ENCODE data around the gene GPRC5A. TPM values are rescaled to one million over a fixed set of nuclear protein-coding genes. Genes with fewer than 3 reads are reported as not detected.

Gene GPRC5A
- total RNA-seq, 2 experiments from 2014 or later: 0.14 to 0.35 TPM

DNA sequence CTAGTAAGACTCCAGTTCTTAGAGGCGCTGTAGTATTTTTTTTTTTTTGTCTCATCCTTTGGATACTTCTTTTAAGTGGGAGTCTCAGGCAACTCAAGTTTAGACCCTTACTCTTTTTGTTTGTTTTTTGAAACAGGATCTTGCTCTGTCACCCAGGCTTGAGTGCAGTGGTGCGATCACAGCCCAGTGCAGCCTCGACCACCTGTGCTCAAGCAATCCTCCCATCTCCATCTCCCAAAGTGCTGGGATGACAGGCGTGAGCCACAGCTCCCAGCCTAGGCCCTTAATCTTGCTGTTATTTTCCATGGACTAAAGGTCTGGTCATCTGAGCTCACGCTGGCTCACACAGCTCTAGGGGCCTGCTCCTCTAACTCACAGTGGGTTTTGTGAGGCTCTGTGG, 21.3 kb downstream of the GPRC5A start:
- no peaks in the 10 kb centered on the region for H3K36me3 Mint-ChIP-seq (ENCODE audit: low read depth)
- H3K4me1 Mint-ChIP-seq: peaks cover 25% of the 10 kb centered on the region
- no peak overlapping the region for H3K27ac Mint-ChIP-seq
- intact Hi-C loops (cut with DNase I, micrococcal nuclease): loop anchor here in 1 of 2 experiments (5.0 kb wide), 1 partner anchor 155 kb away; no protein-coding TSS in a partner anchor
- ChIA-PET CTCF (interaction anchor here (0.5 to 4.9 kb wide), 3 partner anchors 72 to 188 kb away, joined by 3 to 58 read pairs (median 4); no protein-coding TSS in a partner anchor), POLR2A (interaction anchor here (0.7 kb wide), 1 partner anchor 1587 kb away, joined by 4 read pairs; no protein-coding TSS in a partner anchor)
- H3K27me3 Mint-ChIP-seq: peaks cover 8% of the 10 kb centered on the region
- DNase-seq: no peak
- ATAC-seq: no peak
- no peaks in the 10 kb centered on the region for H3K9me3 Mint-ChIP-seq (ENCODE audit: low read depth)
- H3K4me3 Mint-ChIP-seq: no peak overlapping the region

DNA sequence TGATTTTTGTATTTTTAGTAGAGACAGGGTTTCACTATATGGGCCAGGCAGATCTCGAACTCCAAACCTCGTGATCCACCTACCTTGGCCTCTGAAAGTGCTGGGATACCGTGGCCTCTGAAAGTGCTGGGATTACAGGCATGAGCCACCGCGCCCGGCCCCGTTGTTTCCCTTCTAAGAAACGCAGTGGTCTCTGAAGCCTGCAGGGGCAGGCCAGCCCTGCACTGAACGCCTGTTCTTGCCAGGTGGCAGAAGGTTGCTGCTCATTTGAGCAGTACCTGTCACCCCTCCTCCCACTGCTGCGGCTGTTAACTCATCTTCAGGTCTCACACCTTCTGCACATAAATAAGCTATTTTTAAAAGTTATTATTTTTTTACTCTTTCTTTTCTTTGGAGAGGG, 24.3 kb downstream of the GPRC5A start:
- DNase-seq (no peak), ATAC-seq (no peak)
- no peak overlapping the region for H3K27ac Mint-ChIP-seq
- ChIA-PET CTCF (interaction anchor here (0.6 to 4.9 kb wide), 21 partner anchors 10 to 339 kb away, joined by 3 to 58 read pairs (median 5); partner anchors contain the start of gene FAM234B), POLR2A (no interaction called here)
- H3K36me3 Mint-ChIP-seq (ENCODE audit: low read depth): no peaks in the 10 kb centered on the region
- intact Hi-C loops (cut with DNase I, micrococcal nuclease): loop anchor here (1.0 to 5.0 kb wide), 7 partner anchors 68 to 319 kb away; partner anchors contain the start of gene HEBP1 (in 2 of the 2)
- H3K4me3 Mint-ChIP-seq: no peak overlapping the region
- H3K9me3 Mint-ChIP-seq (ENCODE audit: low read depth): no peaks in the 10 kb centered on the region
- peaks cover 8% of the 10 kb centered on the region for H3K4me1 Mint-ChIP-seq
- peaks cover 12% of the 10 kb centered on the region for H3K27me3 Mint-ChIP-seq

DNA sequence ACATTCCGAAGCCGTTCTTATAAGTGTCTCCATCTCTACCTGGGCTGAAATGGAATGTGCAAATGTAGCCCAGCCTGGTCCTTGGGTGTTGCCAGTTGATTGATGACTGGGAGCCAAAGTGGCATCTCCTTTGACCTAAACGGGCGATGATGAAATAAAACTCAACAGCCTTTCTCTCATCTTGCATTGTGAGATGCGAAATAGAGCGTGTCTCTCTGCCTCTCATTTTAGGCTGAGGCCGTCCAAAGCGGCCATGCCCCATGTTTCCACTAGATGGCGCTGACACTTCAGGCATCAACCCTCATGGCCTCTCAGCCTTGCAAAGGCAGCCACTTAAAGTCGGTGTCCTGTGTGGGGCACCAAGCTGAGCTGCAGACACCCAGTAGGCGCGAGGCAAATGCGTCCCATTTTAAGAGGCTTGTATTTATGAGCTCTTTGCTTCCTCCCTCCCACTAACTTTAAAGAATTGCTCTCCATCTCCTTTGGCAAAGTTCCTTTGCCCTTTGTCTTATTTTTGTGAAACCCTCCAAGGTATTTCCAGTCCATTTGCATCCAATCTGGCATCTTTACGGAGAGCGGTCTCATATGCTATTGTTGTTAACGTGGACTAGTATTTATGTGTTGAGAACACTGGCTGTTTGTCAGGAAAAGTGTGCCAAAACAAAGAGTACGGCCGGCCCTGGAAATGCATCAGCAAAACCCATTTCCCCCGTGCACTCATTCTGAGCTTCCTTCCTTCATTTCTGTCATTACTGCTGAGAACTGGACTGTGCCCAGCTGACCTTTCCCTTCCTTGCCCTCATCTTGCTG, 25.0 kb downstream of the GPRC5A start:
- H3K27me3 Mint-ChIP-seq: peaks cover 12% of the 10 kb centered on the region
- H3K9me3 Mint-ChIP-seq (ENCODE audit: low read depth): no peaks in the 10 kb centered on the region
- DNase-seq (peak; percentile 91), ATAC-seq (peak; percentile 97)
- H3K4me3 Mint-ChIP-seq: no peak overlapping the region
- ChIA-PET POLR2A (no interaction called here), CTCF (interaction anchor here (0.6 to 4.9 kb wide), 31 partner anchors 9 to 339 kb away, joined by 3 to 58 read pairs (median 4); partner anchors contain the start of gene FAM234B)
- intact Hi-C loops (cut with DNase I, micrococcal nuclease): loop anchor here (1.0 to 5.0 kb wide), 7 partner anchors 67 to 318 kb away; partner anchors contain the start of gene HEBP1 (in 2 of the 2)
- H3K36me3 Mint-ChIP-seq (ENCODE audit: low read depth): no peaks in the 10 kb centered on the region
- H3K27ac Mint-ChIP-seq: no peak overlapping the region
- peaks cover 7% of the 10 kb centered on the region for H3K4me1 Mint-ChIP-seq

DNA sequence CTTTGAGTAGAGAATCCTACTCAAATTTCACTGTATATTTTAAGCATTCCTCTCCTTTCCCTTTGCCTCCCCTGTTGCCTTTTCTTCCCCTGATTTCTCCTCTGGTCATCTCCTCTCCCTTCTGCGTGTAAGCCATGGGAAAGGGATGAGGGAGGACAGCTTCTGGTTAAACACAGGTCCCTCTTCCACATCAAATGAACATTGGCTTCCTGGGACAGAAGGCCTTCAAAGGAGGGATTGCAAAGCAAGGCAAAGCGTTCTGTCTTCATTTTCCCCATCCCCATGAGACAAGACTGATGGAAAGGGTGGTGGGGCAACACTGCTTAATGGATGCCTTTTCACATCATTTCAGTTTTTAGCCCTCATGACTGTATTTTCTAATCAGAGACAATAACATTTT, 26.2 kb downstream of the GPRC5A start:
- intact Hi-C loops (cut with DNase I, micrococcal nuclease): loop anchor here in 1 of 2 experiments (5.0 kb wide), 2 partner anchors 85 to 180 kb away; partner anchors contain the start of gene HEBP1
- H3K27ac Mint-ChIP-seq: no peak overlapping the region
- ATAC-seq (no peak), DNase-seq (no peak)
- ChIA-PET CTCF (interaction anchor here (0.6 to 4.3 kb wide), 5 partner anchors 9 to 294 kb away, joined by 3 to 56 read pairs (median 4); no protein-coding TSS in a partner anchor), POLR2A (no interaction called here)
- no peaks in the 10 kb centered on the region for H3K36me3 Mint-ChIP-seq (ENCODE audit: low read depth)
- H3K9me3 Mint-ChIP-seq (ENCODE audit: low read depth): no peaks in the 10 kb centered on the region
- no peak overlapping the region for H3K4me3 Mint-ChIP-seq
- H3K27me3 Mint-ChIP-seq: peaks cover 12% of the 10 kb centered on the region
- H3K4me1 Mint-ChIP-seq: peaks cover 7% of the 10 kb centered on the region

DNA sequence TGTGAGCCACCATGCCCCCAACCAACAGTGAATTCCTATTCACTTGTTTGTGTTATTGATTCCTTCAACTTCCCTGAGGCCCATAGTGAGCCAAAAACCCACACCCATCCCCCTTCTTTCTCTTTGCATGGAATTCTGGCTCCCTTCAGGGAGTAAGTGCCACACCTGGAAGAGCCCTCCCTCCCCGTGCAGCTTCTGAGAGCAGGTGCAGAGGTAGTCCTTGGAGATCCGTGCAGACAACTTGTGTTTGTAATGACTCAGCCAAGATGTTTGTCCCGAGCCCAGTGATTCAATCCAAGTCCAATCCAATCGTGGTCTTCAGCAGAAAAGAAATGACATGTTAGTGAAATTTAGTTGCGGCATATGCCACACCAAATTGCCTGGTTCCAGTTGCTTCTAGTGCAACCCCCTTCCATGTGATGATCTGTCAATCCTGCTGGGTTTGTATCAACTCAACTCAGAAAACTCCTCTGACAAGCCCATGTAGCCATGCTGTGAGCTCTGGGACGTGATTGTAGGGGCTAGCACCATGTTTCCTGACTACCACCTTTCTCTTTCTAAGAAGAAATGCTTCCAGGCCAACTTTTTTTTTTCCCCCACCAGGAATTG, 27.5 kb downstream of the GPRC5A start:
- H3K36me3 Mint-ChIP-seq (ENCODE audit: low read depth): no peaks in the 10 kb centered on the region
- H3K4me3 Mint-ChIP-seq: no peak overlapping the region
- ATAC-seq: no peak
- intact Hi-C loops (cut with DNase I, micrococcal nuclease): loop anchor here in 1 of 2 experiments (5.0 kb wide), 2 partner anchors 83 to 178 kb away; partner anchors contain the start of gene HEBP1
- H3K9me3 Mint-ChIP-seq (ENCODE audit: low read depth): no peaks in the 10 kb centered on the region
- H3K4me1 Mint-ChIP-seq: peaks cover 7% of the 10 kb centered on the region
- CTCF ChIA-PET: interaction anchor here (0.7 to 1.0 kb wide), 3 partner anchors 74 to 337 kb away, joined by 3 to 5 read pairs (median 4); no protein-coding TSS in a partner anchor
- peaks cover 12% of the 10 kb centered on the region for H3K27me3 Mint-ChIP-seq
- POLR2A ChIA-PET: no interaction called here
- H3K27ac Mint-ChIP-seq: no peak overlapping the region
- DNase-seq: no peak

DNA sequence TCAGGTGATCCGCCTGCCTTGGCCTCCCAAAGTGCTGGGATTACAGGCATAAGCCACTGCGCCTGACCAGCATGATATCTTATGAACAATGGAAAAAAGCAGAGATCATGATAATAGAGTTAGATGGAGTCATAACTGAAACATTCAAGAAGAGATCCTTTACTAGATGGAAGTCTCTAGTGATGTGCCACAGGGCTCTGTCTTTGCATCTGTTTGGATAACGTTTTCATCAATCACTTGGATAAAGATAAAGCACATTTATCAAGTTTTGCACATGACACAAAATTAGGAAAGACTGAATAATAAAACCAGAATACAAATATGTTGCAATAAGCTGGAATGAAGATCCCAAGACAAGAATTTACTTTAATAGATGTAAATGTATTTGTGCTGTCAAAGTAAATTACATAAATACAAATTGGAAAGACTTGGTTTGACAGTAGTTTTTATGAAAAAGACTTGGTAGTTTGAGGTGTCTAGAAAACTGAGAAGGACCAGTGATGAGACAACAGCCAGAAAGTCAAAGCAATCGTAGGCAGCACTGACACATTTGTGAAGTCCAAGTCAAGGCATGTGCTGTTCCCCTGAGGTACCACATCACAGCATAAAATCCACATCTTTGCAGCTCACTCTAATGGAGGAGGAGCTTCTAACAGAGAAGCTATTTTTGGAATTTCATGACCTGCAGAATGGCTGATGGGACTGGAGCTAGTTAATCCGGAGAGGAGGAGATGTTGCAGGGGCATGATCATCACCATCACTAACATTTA, 28.5 kb downstream of the GPRC5A start:
- no peak for ATAC-seq
- ChIA-PET POLR2A (no interaction called here), CTCF (interaction anchor here (0.7 kb wide), 1 partner anchor 73 kb away, joined by 3 read pairs; no protein-coding TSS in a partner anchor)
- Mint-ChIP-seq H3K4me1 (peaks cover 7% of the 10 kb centered on the region), H3K27ac (no peak overlapping the region), H3K4me3 (no peak overlapping the region), H3K27me3 (peaks cover 12% of the 10 kb centered on the region), H3K36me3 (ENCODE audit: low read depth) (no peaks in the 10 kb centered on the region), H3K9me3 (ENCODE audit: low read depth) (no peaks in the 10 kb centered on the region)
- DNase-seq: no peak
- intact Hi-C loops (cut with DNase I, micrococcal nuclease): loop anchor here (5.0 kb wide), 3 partner anchors 82 to 177 kb away; partner anchors contain the start of gene HEBP1 (in 1 of the 2)

DNA sequence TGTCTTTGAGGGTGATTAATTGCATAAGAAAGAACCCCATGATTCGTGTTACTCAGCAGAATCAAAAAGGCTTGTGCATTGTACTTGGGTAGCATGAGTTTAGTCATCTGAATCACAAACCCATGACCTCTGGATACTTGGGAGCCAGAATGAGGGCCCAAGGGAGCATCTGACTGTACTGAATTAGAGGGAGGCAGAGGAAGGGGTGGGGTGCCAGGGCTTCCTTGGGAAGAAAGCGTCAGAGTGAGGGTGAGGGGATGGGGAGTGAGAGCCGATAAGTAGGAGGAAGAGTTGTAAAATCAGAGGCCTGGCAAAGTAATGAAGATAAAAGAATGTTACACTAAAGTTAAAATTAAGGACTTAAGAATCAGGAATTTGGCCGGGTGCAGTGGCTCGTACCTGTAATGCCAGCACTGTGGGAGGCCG, 30.8 kb downstream of the GPRC5A start:
- Mint-ChIP-seq H3K4me3 (no peak overlapping the region), H3K4me1 (no peaks in the 10 kb centered on the region), H3K27ac (no peak overlapping the region), H3K9me3 (ENCODE audit: low read depth) (no peaks in the 10 kb centered on the region), H3K36me3 (ENCODE audit: low read depth) (no peaks in the 10 kb centered on the region), H3K27me3 (peaks cover 6% of the 10 kb centered on the region)
- ATAC-seq (no peak), DNase-seq (no peak)
- intact Hi-C loops (cut with DNase I, micrococcal nuclease): loop anchor here in 1 of 2 experiments (5.0 kb wide), 1 partner anchor 165 kb away; no protein-coding TSS in a partner anchor
- ChIA-PET CTCF (no interaction called here), POLR2A (no interaction called here)

DNA sequence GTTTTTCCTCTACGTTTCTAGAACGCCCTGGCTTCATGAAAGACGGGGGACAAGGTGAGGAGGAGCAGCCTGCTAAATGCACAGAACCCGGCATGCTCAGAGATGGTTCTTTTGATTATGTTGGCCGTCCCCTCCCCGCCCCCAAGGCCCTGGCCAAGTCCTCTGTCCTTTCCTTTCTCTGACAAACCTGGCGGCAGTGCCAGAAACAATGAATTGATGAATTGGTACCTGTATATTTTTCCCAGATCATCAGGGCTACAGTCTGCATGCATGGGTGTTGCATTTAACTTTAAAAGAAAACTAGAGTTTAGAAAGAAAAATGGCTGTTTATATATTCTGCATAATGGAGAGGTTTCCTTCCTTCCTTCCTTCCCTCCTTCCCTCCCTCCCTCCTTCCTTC, 31.6 kb downstream of the GPRC5A start:
- POLR2A ChIA-PET: no interaction called here

DNA sequence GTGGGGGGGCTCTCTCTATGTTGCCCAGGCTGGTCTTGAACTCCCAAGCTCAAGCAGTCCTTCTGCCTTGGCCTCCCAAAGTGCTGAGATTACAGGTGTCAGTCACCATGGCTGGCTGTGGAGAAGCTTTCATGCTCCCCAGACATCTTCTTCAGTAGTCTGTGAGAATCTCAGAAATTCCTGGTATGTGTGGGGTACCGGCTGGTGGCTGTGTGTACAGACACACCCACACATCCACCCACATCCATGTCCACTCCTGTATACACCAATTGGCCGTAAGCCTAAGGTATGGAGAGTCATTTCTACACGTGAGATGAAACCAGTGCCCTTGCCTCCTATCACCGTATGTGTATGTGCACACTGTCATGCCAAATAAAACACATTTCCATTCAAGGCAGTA, 32.8 kb downstream of the GPRC5A start:
- CTCF ChIA-PET: no interaction called here
- POLR2A ChIA-PET: no interaction called here
- Mint-ChIP-seq H3K4me1 (no peaks in the 10 kb centered on the region), H3K9me3 (ENCODE audit: low read depth) (no peaks in the 10 kb centered on the region), H3K27me3 (no peaks in the 10 kb centered on the region), H3K36me3 (ENCODE audit: low read depth) (no peaks in the 10 kb centered on the region), H3K4me3 (no peak overlapping the region), H3K27ac (no peak overlapping the region)
- DNase-seq (no peak), ATAC-seq (no peak)
- intact Hi-C loops (cut with DNase I, micrococcal nuclease): loop anchor here in 1 of 2 experiments (5.0 kb wide), 1 partner anchor 163 kb away; no protein-coding TSS in a partner anchor

More for the DNA sequence above, 31.6 kb downstream of the GPRC5A start:
- ATAC-seq (no peak), DNase-seq (no peak)
- Mint-ChIP-seq H3K4me1 (no peaks in the 10 kb centered on the region), H3K27ac (no peak overlapping the region), H3K27me3 (peaks cover 4% of the 10 kb centered on the region), H3K9me3 (ENCODE audit: low read depth) (no peaks in the 10 kb centered on the region), H3K4me3 (no peak overlapping the region), H3K36me3 (ENCODE audit: low read depth) (no peaks in the 10 kb centered on the region)
- CTCF ChIA-PET: no interaction called here
- intact Hi-C loops (cut with DNase I, micrococcal nuclease): loop anchor here in 1 of 2 experiments (5.0 kb wide), 1 partner anchor 164 kb away; no protein-coding TSS in a partner anchor

DNA sequence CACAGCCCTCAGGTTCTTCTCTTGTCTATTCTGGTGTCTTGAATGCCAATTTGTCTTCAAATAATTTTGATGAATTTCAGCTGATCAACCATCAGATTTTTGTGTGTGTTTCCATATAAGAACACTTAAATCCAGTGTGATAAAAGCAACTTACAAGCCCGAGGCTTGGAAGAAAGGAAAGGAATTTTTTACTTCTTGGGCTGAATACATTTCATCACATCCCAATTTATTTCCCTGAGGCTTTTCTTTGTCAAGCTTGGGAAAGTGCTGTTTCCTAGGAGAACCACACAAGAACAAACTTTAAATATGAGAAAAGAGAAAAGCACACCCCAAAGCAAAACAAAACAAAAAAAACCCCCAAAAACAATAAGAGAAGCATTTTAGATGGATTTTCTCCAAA, 34.0 kb downstream of the GPRC5A start:
- ChIA-PET POLR2A (no interaction called here), CTCF (interaction anchor here (0.9 kb wide), 1 partner anchor 10 kb away, joined by 4 read pairs; no protein-coding TSS in a partner anchor)
- ATAC-seq (no peak), DNase-seq (no peak)
- Mint-ChIP-seq H3K36me3 (ENCODE audit: low read depth) (no peaks in the 10 kb centered on the region), H3K27ac (no peak overlapping the region), H3K9me3 (ENCODE audit: low read depth) (no peaks in the 10 kb centered on the region), H3K4me1 (no peaks in the 10 kb centered on the region), H3K27me3 (no peaks in the 10 kb centered on the region), H3K4me3 (no peak overlapping the region)
- intact Hi-C loops (cut with DNase I, micrococcal nuclease): no loop called here
